GM12878 (cell line): ENCODE results near the gene AP3S2. TPM values are rescaled to one million over a fixed set of nuclear protein-coding genes. Genes with fewer than 3 reads are reported as not detected.

Experiments used
- BCL11A ChIP-seq: IDR thresholded peaks from 2 replicates; pipeline ENCODE4 v1.6.1; 2011; ENCODE audit warnings: low read depth, low read length
- CBX5 ChIP-seq: sonication (generic); IDR thresholded peaks from 2 replicates; pipeline ENCODE4 v1.6.1; 2016; ENCODE audit warnings: low read depth, moderate library complexity, mild to moderate bottlenecking, inconsistent platforms
- IRF3 ChIP-seq: fragments of 450-650 bp; IDR thresholded peaks from 2 replicates; pipeline ENCODE4 v1.6.1; 2014; ENCODE audit warnings: mild to moderate bottlenecking
- LARP7 ChIP-seq: fragments of 450-650 bp; IDR thresholded peaks from 2 replicates; pipeline ENCODE4 v1.6.1; 2017; ENCODE audit warnings: mild to moderate bottlenecking
- NR2C1 ChIP-seq: fragments of 450-650 bp; IDR thresholded peaks from 2 replicates; pipeline ENCODE4 v1.6.1; 2017; ENCODE audit warnings: antibody characterized with exemption, mild to moderate bottlenecking, moderate library complexity
- POLR2AphosphoS2 ChIP-seq: IDR thresholded peaks from 2 replicates; pipeline ENCODE4 v1.6.1; 2011; ENCODE audit warnings: low read depth, mild to moderate bottlenecking, low read length, improper control_type of control experiment, moderate library complexity
- RCOR1 ChIP-seq: conservative IDR thresholded peaks from 2 replicates; pipeline ENCODE4 v1.6.1; 2012; ENCODE audit warnings: low read depth, low read length, improper control_type of control experiment
- SKIL ChIP-seq: fragments of 450-650 bp; IDR thresholded peaks from 2 replicates; pipeline ENCODE4 v1.6.1; 2017; ENCODE audit warnings: mild to moderate bottlenecking, low read depth, inconsistent platforms; ENCODE audit not compliant: poor library complexity, severe bottlenecking
- STAT3 ChIP-seq: IDR thresholded peaks from 2 replicates; pipeline ENCODE4 v1.6.1; 2011; ENCODE audit warnings: low read depth, low read length, improper control_type of control experiment
- TAF1 ChIP-seq: IDR thresholded peaks from 2 replicates; pipeline ENCODE4 v1.6.1; 2011; ENCODE audit warnings: mild to moderate bottlenecking, low read depth, low read length, borderline replicate concordance
- TARDBP ChIP-seq: IDR thresholded peaks from 2 replicates; pipeline ENCODE4 v1.6.1; 2016; ENCODE audit warnings: borderline replicate concordance
- TBL1XR1 ChIP-seq: IDR thresholded peaks from 2 replicates; pipeline ENCODE4 v1.6.1; 2012; ENCODE audit warnings: low read depth, low read length, improper control_type of control experiment
- TCF7 ChIP-seq: IDR thresholded peaks from 2 replicates; pipeline ENCODE4 v1.6.1; 2014; ENCODE audit warnings: antibody characterized with exemption, borderline replicate concordance
- WRNIP1 ChIP-seq: IDR thresholded peaks from 2 replicates; pipeline ENCODE4 v1.6.1; 2011; ENCODE audit warnings: low read depth, low read length, improper control_type of control experiment, borderline replicate concordance
- YBX1 ChIP-seq: fragments of 450-650 bp; IDR thresholded peaks from 2 replicates; pipeline ENCODE4 v1.6.1; 2016; ENCODE audit warnings: antibody characterized with exemption
- ZBTB33 ChIP-seq: fragments of 450-650 bp; IDR thresholded peaks from 2 replicates; pipeline ENCODE4 v1.6.1; 2017; ENCODE audit warnings: mild to moderate bottlenecking
- ZNF217 ChIP-seq: fragments of 450-650 bp; IDR thresholded peaks from 2 replicates; pipeline ENCODE4 v1.6.1; 2017; ENCODE audit warnings: antibody characterized with exemption, mild to moderate bottlenecking
- ZZZ3 ChIP-seq: IDR thresholded peaks from 2 replicates; pipeline ENCODE4 v1.6.1; 2011; ENCODE audit warnings: low read depth; ENCODE audit not compliant: control insufficient read depth, insufficient read length
- polyA plus RNA-seq, 11 experiments: library from polyadenylated mRNA; depleted of rRNA in 4 of 11; unstranded in 6 of 11; stranded (reverse) in 5 of 11; fragments of >200 nt; fragmentation: Nextera tagmentation in 4 of 11; fragmentation: Illumina TruSeq in 1 of 11; extraction: Ambion mirVana in 4 of 11; extraction: Trizol in 1 of 11; gene quantifications; 1 replicate in 1 of 11; 2 replicates in 10 of 11; pipeline versions ENCODE4 v1.2.1 to v1.2.3, GENCODE V29; 2011 to 2016; ENCODE audit warnings: inconsistent platforms in 2 of 11, missing spikeins in 2 of 11, low read depth in 1 of 11
- total RNA-seq, 4 experiments: library from RNA; depleted of rRNA in 3 of 4; stranded (reverse); fragments of >200 nt in 3 of 4; fragmentation: Illumina TruSeq in 1 of 4; extraction: Trizol in 1 of 4; gene quantifications; 2 replicates each; pipeline versions ENCODE4 v1.2.1 to v1.2.3, GENCODE V29; 2013 to 2021
- TF ChIP-seq, protein P1 (sequence below): fragments of 450-650 bp; IDR thresholded peaks from 2 replicates; pipeline ENCODE4 v1.6.1; 2017; ENCODE audit warnings: mild to moderate bottlenecking, moderate library complexity
- TF ChIP-seq, protein P2 (sequence below): IDR thresholded peaks from 2 replicates; pipeline ENCODE4 v1.6.1; 2011; ENCODE audit warnings: mild to moderate bottlenecking, low read depth, low read length, moderate library complexity; ENCODE audit not compliant: insufficient replicate concordance

Gene AP3S2
- total and polyA plus RNA-seq, 10 of the 15 experiments (the other 5 are each of a cell fraction or from before 2014, with no cell fraction given), result 10.0 to 43.6 (median 26.0) TPM

DNA sequence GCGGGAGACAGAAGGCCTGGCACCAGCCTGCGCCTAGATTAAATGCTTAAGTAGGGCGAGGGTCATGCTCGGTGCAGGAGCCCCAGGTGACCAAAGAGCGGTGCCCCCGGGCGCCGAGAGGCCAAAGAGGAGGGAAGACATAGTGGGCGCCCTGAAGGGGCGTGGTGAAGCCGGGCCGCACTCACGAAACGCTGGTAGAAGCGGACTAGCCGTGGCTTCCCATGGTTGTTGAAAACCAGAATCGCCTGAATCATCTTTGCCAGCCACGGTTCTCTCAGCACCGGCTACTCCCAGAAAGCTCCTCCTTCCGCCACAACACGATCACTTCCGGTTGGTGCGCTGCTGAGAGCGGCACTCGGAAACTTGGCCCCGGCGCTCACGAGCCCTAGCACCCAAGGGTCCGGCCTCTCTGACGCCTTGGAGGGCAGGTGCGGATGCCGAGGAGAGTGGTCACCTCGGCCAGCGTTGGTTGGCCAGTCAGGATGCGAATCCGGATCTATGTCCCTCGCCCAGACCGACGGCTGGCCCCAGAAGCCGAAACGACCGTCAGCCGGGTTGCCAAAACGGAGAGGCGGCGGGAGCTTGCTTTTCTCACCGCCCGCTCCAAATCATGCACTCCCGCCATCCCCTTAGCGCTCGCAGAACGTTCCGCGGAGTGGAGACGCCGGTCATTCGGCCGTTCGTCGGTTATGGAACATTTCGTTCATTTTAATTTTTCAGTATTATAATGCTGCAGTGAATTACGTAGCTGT lies at the start of gene AP3S2 (continued):
- TF ChIP-seq, protein P1, sequence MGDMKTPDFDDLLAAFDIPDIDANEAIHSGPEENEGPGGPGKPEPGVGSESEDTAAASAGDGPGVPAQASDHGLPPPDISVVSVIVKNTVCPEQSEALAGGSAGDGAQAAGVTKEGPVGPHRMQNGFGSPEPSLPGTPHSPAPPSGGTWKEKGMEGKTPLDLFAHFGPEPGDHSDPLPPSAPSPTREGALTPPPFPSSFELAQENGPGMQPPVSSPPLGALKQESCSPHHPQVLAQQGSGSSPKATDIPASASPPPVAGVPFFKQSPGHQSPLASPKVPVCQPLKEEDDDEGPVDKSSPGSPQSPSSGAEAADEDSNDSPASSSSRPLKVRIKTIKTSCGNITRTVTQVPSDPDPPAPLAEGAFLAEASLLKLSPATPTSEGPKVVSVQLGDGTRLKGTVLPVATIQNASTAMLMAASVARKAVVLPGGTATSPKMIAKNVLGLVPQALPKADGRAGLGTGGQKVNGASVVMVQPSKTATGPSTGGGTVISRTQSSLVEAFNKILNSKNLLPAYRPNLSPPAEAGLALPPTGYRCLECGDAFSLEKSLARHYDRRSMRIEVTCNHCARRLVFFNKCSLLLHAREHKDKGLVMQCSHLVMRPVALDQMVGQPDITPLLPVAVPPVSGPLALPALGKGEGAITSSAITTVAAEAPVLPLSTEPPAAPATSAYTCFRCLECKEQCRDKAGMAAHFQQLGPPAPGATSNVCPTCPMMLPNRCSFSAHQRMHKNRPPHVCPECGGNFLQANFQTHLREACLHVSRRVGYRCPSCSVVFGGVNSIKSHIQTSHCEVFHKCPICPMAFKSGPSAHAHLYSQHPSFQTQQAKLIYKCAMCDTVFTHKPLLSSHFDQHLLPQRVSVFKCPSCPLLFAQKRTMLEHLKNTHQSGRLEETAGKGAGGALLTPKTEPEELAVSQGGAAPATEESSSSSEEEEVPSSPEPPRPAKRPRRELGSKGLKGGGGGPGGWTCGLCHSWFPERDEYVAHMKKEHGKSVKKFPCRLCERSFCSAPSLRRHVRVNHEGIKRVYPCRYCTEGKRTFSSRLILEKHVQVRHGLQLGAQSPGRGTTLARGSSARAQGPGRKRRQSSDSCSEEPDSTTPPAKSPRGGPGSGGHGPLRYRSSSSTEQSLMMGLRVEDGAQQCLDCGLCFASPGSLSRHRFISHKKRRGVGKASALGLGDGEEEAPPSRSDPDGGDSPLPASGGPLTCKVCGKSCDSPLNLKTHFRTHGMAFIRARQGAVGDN, result peak; percentile 78
- TF ChIP-seq LARP7, result peak; percentile 94
- TF ChIP-seq ZNF217, result peak; percentile 39; the same call in 1 of the 2 replicates
- TF ChIP-seq POLR2AphosphoS2, result peak; percentile 80
- no peak for TF ChIP-seq YBX1
- peak; percentile 93 for TF ChIP-seq NR2C1
- peak; percentile 98 for TF ChIP-seq WRNIP1
- peak; percentile 88; the same call in 1 of the 2 replicates for TF ChIP-seq TARDBP
- peak; percentile 23; the same call in 1 of the 2 replicates for TF ChIP-seq TBL1XR1
- TF ChIP-seq STAT3, result no peak
- TF ChIP-seq BCL11A, result no peak
- peak; percentile 98 for TF ChIP-seq TAF1
- TF ChIP-seq, protein P2, sequence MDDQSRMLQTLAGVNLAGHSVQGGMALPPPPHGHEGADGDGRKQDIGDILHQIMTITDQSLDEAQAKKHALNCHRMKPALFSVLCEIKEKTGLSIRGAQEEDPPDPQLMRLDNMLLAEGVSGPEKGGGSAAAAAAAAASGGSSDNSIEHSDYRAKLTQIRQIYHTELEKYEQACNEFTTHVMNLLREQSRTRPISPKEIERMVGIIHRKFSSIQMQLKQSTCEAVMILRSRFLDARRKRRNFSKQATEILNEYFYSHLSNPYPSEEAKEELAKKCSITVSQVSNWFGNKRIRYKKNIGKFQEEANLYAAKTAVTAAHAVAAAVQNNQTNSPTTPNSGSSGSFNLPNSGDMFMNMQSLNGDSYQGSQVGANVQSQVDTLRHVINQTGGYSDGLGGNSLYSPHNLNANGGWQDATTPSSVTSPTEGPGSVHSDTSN, result no peak
- TF ChIP-seq IRF3, result 0 out of 2 replicates have a peak, but pooled peaks have one; percentile 39
- no peak for TF ChIP-seq ZBTB33
- TF ChIP-seq TCF7, result peak; percentile 13; the same call in 1 of the 2 replicates
- peak; percentile 38 for TF ChIP-seq ZZZ3
- TF ChIP-seq SKIL, result no peak
- TF ChIP-seq RCOR1, result peak; percentile 75; the same call in 1 of the 2 replicates
- TF ChIP-seq CBX5, result peak; percentile 87; the same call in 1 of the 2 replicates
